Esophagus (tissue), 2 donors: ENCODE measurements around the gene ABHD13. TPM values are rescaled to one million over a fixed set of nuclear protein-coding genes. Genes with fewer than 3 reads are reported as not detected.

Experiments
- H3K27ac ChIP-seq, 2 donors: one replicate each; pipeline ENCODE4 v1.5.1; 2013; ENCODE audit warnings: low read depth in 2 of 2, mild to moderate bottlenecking in 2 of 2, inconsistent platforms in 1 of 2, low read length in 1 of 2, moderate library complexity in 1 of 2
- H3K27me3 ChIP-seq, 2 donors: one replicate each; pipeline ENCODE4 v1.6.1; 2013; ENCODE audit warnings: low read length in 2 of 2, control low read depth in 1 of 2, mild to moderate bottlenecking in 1 of 2; ENCODE audit not compliant: insufficient read depth in 2 of 2, control insufficient read depth in 1 of 2
- H3K36me3 ChIP-seq, 2 donors: one replicate each; pipeline ENCODE4 v1.6.1; 2013; ENCODE audit warnings: low read length in 1 of 2; ENCODE audit not compliant: control insufficient read depth in 2 of 2, insufficient read depth in 2 of 2
- H3K4me1 ChIP-seq, 2 donors: one replicate each; pipeline ENCODE4 v1.6.1; 2013; ENCODE audit warnings: low read length in 1 of 2; ENCODE audit not compliant: control insufficient read depth in 2 of 2, insufficient read depth in 2 of 2
- H3K4me3 ChIP-seq, 2 donors: one replicate each; pipeline ENCODE4 v1.5.1; 2013; ENCODE audit warnings: low read length in 2 of 2, mild to moderate bottlenecking in 2 of 2, low read depth in 1 of 2, moderate library complexity in 1 of 2
- H3K9me3 ChIP-seq, 2 donors: one replicate each; pipeline ENCODE4 v1.6.1; 2013; ENCODE audit warnings: mild to moderate bottlenecking in 2 of 2, low read depth in 1 of 2, low read length in 1 of 2, moderate library complexity in 1 of 2; ENCODE audit not compliant: control insufficient read depth in 2 of 2, insufficient read depth in 1 of 2
- WGBS, 2 donors: extraction: QIAGEN DNeasy Blood & Tissue Kit; methylation state at CpG; one replicate each; pipeline ENCODE4 v1.1.7; 2013; 5-methylcytosine and 5-hydroxymethylcytosine counted together
- polyA plus RNA-seq, 2 donors: library from polyadenylated mRNA; stranded (reverse); fragments of 200-250 nt; gene quantifications; one replicate each; pipeline ENCODE4 v1.2.3, GENCODE V29; 2013
- donor health status: healthy with polysubstance abuse.
- donor health status: Bipolar disorder and iron deficiency.

ABHD13 gene
- polyA plus RNA-seq = 1 to 10 TPM; 2.3 to 3.9 TPM

DNA sequence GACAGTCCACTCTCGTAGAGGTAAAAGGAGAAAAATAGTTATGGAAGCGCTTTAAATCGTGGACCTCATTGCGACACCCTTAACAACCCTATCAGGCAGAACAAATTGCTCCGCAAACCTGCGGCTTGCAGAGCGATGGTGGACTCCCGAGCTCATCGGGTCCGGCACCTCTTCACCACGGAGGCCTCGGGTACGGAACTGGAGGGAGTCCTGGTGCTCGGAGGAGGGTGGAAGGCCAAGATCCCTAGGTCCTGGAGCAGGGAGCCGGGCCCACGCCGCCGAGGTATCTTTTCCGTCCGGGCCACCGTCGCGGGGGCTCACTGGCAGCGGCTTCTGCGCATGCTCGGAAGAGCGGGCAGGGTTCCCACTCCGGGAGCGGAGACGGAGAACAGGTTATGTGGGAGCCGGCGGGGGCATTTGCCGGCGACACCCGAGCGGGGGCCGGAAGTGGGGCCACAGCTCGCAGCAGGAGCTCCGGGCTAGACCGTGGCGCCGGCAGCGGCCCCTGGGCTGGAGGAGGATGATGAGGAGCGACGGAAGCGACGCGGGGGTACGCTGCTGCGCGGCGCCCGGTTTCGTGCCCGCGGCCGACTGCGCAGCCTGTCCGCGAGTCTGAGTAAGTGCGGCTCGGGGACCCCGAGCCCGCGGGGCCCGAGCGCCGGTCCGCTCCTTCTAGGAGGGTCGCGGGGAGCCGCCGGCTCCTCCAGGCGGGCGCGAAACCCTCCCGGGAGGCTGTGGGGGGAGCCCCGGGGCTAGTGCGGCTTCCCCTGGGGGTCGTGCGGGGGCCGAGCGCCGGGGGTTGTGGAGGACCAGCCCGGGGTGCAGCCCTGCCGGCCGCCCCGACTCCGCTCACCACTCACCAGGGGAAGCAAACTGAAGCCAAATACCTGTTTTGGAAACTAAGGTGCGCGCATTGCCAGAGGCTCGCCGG is at the start of gene ABHD13:
Gene ABHD13 (plus strand): TSS at position 349 of the 931 bp plus-strand sequence. CDS start 10,827 bp downstream, outside the sequence.
- Histone ChIP-seq H3K4me3 (peak within 1 kb of the TSS; percentile 81 to 89), H3K9me3 (no peaks in the 10 kb centered on the region), H3K4me1 (peaks cover 0 to 8% of the 10 kb centered on the region in 2 donors), H3K27ac (peak within 1 kb of the TSS; percentile 81 to 91), H3K36me3 (no peaks in the 10 kb centered on the region), H3K27me3 (no peaks in the 10 kb centered on the region)
- WGBS, 2 donors = 0 to 1% methylated on average over 79 to 93 of the region's 93 CpGs

GRCh38 chr13:108168929-108169328 is 49.3 kb upstream of the ABHD13 start:
- WGBS, 2 donors = 87% methylated on average over 3 of the region's 3 CpGs
- Histone ChIP-seq H3K4me1 (no peaks in the 10 kb centered on the region), H3K36me3 (no peaks in the 10 kb centered on the region), H3K4me3 (no peak overlapping the region), H3K9me3 (peaks cover 4 to 7% of the 10 kb centered on the region in 2 donors), H3K27ac (no peak overlapping the region), H3K27me3 (no peaks in the 10 kb centered on the region)

GRCh38 chr13:108176685-108177274 is 41.4 kb upstream of the ABHD13 start:
- Histone ChIP-seq H3K27ac (no peak overlapping the region), H3K36me3 (no peaks in the 10 kb centered on the region), H3K4me1 (no peaks in the 10 kb centered on the region), H3K4me3 (no peak overlapping the region), H3K9me3 (peaks cover 0 to 2% of the 10 kb centered on the region in 2 donors), H3K27me3 (no peaks in the 10 kb centered on the region)
- WGBS, 2 donors = 50 to 57% methylated on average over 8 of the region's 8 CpGs

GRCh38 chr13:108178078-108178477 is 40.1 kb upstream of the ABHD13 start:
- Histone ChIP-seq H3K27me3 (no peaks in the 10 kb centered on the region), H3K9me3 (peaks cover 0 to 2% of the 10 kb centered on the region in 2 donors), H3K36me3 (no peaks in the 10 kb centered on the region), H3K4me1 (no peaks in the 10 kb centered on the region), H3K27ac (no peak overlapping the region), H3K4me3 (no peak overlapping the region)
- WGBS, 2 donors = 85 to 86% methylated on average over 9 of the region's 9 CpGs

- H3K27ac ChIP-seq = no peak overlapping the region
- WGBS, 2 donors = 58 to 72% methylated on average over 3 of the region's 3 CpGs
- no peak overlapping the region for H3K4me3 ChIP-seq
- no peaks in the 10 kb centered on the region for H3K4me1 ChIP-seq
- no peaks in the 10 kb centered on the region for H3K27me3 ChIP-seq
- H3K9me3 ChIP-seq = no peaks in the 10 kb centered on the region
- H3K36me3 ChIP-seq = no peaks in the 10 kb centered on the region
Observed at GRCh38 chr13:108182652-108183051, 35.5 kb upstream of the ABHD13 start.

- no peaks in the 10 kb centered on the region for H3K4me1 ChIP-seq
- 55 to 71% methylated on average over 3 of the region's 3 CpGs for WGBS, 2 donors
- no peak overlapping the region for H3K27ac ChIP-seq
- H3K9me3 ChIP-seq = no peaks in the 10 kb centered on the region
- H3K27me3 ChIP-seq = no peaks in the 10 kb centered on the region
- H3K36me3 ChIP-seq = no peaks in the 10 kb centered on the region
- no peak overlapping the region for H3K4me3 ChIP-seq
Observed at GRCh38 chr13:108185223-108185622, 33.0 kb upstream of the ABHD13 start.

DNA sequence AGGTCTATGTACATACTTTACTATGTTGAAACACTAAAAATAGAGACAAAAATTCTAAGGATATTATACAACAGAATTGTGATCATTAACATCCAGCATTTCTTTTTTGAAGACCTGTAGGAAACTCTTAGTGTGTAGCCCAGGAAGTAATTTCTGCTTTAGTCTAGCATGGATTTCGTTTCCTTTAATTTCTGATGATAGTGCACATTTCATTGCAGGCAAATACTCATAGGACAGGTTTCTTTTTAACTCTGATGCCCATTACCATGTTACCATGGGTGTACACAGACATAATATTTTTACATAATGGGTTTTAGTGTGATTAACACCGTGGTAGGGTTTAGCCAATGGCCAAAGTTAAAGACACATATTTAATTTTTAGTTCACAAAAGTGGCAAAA is 29.9 kb upstream of the ABHD13 start:
- H3K4me3 ChIP-seq = no peak overlapping the region
- no peaks in the 10 kb centered on the region for H3K9me3 ChIP-seq
- H3K36me3 ChIP-seq = no peaks in the 10 kb centered on the region
- WGBS, 2 donors = 60 to 62% methylated on average over 2 of the region's 2 CpGs
- H3K27me3 ChIP-seq = no peaks in the 10 kb centered on the region
- H3K27ac ChIP-seq = no peak overlapping the region
- H3K4me1 ChIP-seq = no peaks in the 10 kb centered on the region

DNA sequence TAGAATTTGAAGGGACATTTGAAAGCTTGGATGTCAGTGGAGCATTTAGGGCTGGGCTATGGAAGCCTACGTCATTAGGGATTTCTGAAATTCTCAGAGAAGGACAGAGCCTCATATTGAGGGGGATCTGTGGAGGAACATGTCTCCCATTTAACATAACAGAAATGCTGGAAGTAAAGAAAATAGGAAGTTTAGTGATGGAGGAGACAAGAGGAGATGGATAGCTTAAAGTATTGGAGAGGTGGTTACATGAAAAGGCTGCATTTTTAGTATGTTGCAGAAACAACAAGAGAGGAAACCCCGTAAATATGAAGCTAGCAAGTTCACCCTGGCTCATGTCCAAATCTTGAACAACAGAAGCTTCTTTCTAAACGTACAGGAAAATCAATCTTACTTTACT is 27.3 kb upstream of the ABHD13 start:
- Histone ChIP-seq H3K4me3 (no peak overlapping the region), H3K27me3 (no peaks in the 10 kb centered on the region), H3K27ac (no peak overlapping the region), H3K36me3 (no peaks in the 10 kb centered on the region), H3K9me3 (peaks cover 8% of the 10 kb centered on the region in 2 donors), H3K4me1 (peaks cover 0 to 5% of the 10 kb centered on the region in 2 donors)
- 39 to 41% methylated on average over 3 of the region's 3 CpGs for WGBS, 2 donors

DNA sequence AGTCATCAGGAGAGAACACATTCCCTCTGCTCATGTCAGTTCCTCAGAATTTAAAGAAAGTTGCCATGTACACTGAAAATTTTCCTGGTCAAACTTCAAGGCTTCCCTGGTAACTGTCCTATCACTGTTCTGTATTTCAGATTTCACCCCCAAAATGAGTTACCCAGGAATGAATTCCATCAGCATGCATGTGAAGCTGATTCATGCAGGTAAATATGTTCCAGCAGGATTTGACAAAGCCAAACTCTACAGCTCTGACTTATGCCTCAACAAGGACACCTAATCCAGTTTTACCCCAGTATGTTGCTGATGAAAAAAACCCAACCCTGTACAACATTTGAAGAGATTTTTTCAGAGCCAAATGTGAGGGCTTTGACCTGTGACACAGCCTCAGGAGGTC is 24.4 kb upstream of the ABHD13 start:
- no peaks in the 10 kb centered on the region for H3K36me3 ChIP-seq
- peaks cover 8% of the 10 kb centered on the region in 2 donors for H3K9me3 ChIP-seq
- H3K4me3 ChIP-seq = no peak overlapping the region
- no peaks in the 10 kb centered on the region for H3K27me3 ChIP-seq
- no peak overlapping the region for H3K27ac ChIP-seq
- H3K4me1 ChIP-seq = peaks cover 0 to 5% of the 10 kb centered on the region in 2 donors
